Gastroesophageal sphincter (tissue), 4 donors: ENCODE measurements around the gene ANKRD18A. TPM values are rescaled to one million over a fixed set of nuclear protein-coding genes. Genes with fewer than 3 reads are reported as not detected.

ENCODE experiments used
- ATAC-seq: fragments of 150-250 bp; one replicate; pipeline ENCODE4 v1.9.1; 2016; ENCODE audit warnings: mild to moderate bottlenecking, moderate library complexity
- H3K27ac ChIP-seq, 4 donors: fragments of 200-600 bp; sonication (generic) in 3 of 4; 1 replicate in 3 of 4; 2 replicates in 1 of 4; pipeline ENCODE4 v1.5.1; 2016 to 2019
- H3K27me3 ChIP-seq: fragments of 200-600 bp; sonication (generic); one replicate; pipeline ENCODE4 v1.5.1; 2019
- H3K36me3 ChIP-seq, 2 donors: fragments of 200-600 bp; sonication (generic); one replicate each; pipeline ENCODE4 v1.5.1; 2019; ENCODE audit warnings: control low read depth in 1 of 2
- H3K4me1 ChIP-seq, 3 donors: fragments of 200-600 bp; sonication (generic); 1 replicate in 2 of 3; 2 replicates in 1 of 3; pipeline ENCODE4 v1.5.1; 2016 to 2019; ENCODE audit warnings: control low read depth in 2 of 3
- H3K4me3 ChIP-seq, 2 donors: fragments of 200-600 bp; sonication (generic); one replicate each; pipeline ENCODE4 v1.5.1; 2019; ENCODE audit warnings: mild to moderate bottlenecking in 1 of 2, moderate library complexity in 1 of 2
- H3K9me3 ChIP-seq, 3 donors: fragments of 200-600 bp; sonication (generic); one replicate each; pipeline ENCODE4 v1.5.1; 2017 to 2019; ENCODE audit warnings: control low read depth in 2 of 3
- CTCF ChIP-seq, 4 experiments: fragments of 200-600 bp in 2 of 4; fragments of 450-650 bp in 2 of 4; sonication (generic) in 1 of 4; IDR thresholded peaks; one replicate each; pipeline ENCODE4 v1.5.1; 2017 to 2019; ENCODE audit warnings: antibody characterized with exemption in 4 of 4, mild to moderate bottlenecking in 2 of 4, moderate library complexity in 2 of 4
- EP300 ChIP-seq: sonication (generic); formaldehyde crosslinking; IDR thresholded peaks from one replicate; pipeline ENCODE4 v1.6.1; 2017; ENCODE audit warnings: antibody characterized with exemption, mild to moderate bottlenecking
- POLR2A ChIP-seq, 2 donors: fragments of 450-650 bp; IDR thresholded peaks; one replicate each; pipeline ENCODE4 v1.6.1; 2017; ENCODE audit warnings: antibody characterized with exemption in 2 of 2, mild to moderate bottlenecking in 2 of 2, moderate library complexity in 1 of 2
- POLR2AphosphoS5 ChIP-seq: sonication (generic); formaldehyde crosslinking; IDR thresholded peaks from one replicate; pipeline ENCODE4 v1.6.1; 2017; ENCODE audit warnings: antibody characterized with exemption
- WGBS, 2 donors: methylation state at CpG; one replicate each; pipeline ENCODE4 v1.1.5; 2018; ENCODE audit warnings: low coverage in 1 of 2; 5-methylcytosine and 5-hydroxymethylcytosine counted together
- total RNA-seq, 4 donors: library from RNA; depleted of rRNA; stranded (reverse); fragments of >200 nt; gene quantifications; one replicate each; pipeline ENCODE4 v1.1.0, GENCODE V29; 2016

Gene ANKRD18A
- total RNA-seq, 4 donors from 2014 or later: 0.16 to 0.19 TPM; not detected in 2

- Histone ChIP-seq H3K27me3 (peaks cover 28% of the 10 kb centered on the region), H3K4me1 (no peaks in the 10 kb centered on the region), H3K27ac (no peak overlapping the region), H3K4me3 (no peak overlapping the region), H3K9me3 (peaks cover 0 to 19% (median 0%) of the 10 kb centered on the region in 3 donors), H3K36me3 (no peaks in the 10 kb centered on the region)
- ATAC-seq: no peak
- 77 to 91% methylated on average over 4 of the region's 4 CpGs for WGBS, 2 donors
- TF ChIP-seq POLR2A (IDR thresholded peaks at IDR 0.05) (no peak), POLR2AphosphoS5 (no peak), EP300 (no peak), CTCF (IDR thresholded peaks at IDR 0.05) (no peak)
These were observed 9.1 kb upstream of the ANKRD18A start for GRCh38 chr9:38629511-38629910.

GRCh38 chr9:38626006-38626405 is 5.6 kb upstream of the ANKRD18A start:
- no peak for ATAC-seq
- TF ChIP-seq EP300: no peak
- TF ChIP-seq CTCF (IDR thresholded peaks at IDR 0.05): no peak
- no peak for TF ChIP-seq POLR2A (IDR thresholded peaks at IDR 0.05)
- no peak for TF ChIP-seq POLR2AphosphoS5
- Histone ChIP-seq H3K36me3 (no peaks in the 10 kb centered on the region), H3K4me1 (peaks cover 0 to 18% (median 14%) of the 10 kb centered on the region in 3 donors), H3K27ac (no peak overlapping the region), H3K4me3 (no peak overlapping the region), H3K27me3 (peaks cover 52% of the 10 kb centered on the region), H3K9me3 (peaks cover 0 to 28% (median 0%) of the 10 kb centered on the region in 3 donors)
- WGBS, 2 donors: 71 to 74% methylated on average over 1 to 2 of the region's 2 CpGs

- Histone ChIP-seq H3K4me1 (peaks cover 0 to 33% (median 21%) of the 10 kb centered on the region in 3 donors), H3K36me3 (no peaks in the 10 kb centered on the region), H3K27ac (no peak overlapping the region), H3K9me3 (peaks cover 0 to 28% (median 0%) of the 10 kb centered on the region in 3 donors), H3K4me3 (no peak overlapping the region), H3K27me3 (peaks cover 81% of the 10 kb centered on the region)
- no peak for TF ChIP-seq CTCF (IDR thresholded peaks at IDR 0.05)
- no peak for TF ChIP-seq POLR2A (IDR thresholded peaks at IDR 0.05)
- TF ChIP-seq EP300: no peak
- TF ChIP-seq POLR2AphosphoS5: no peak
- ATAC-seq: no peak
- WGBS, 2 donors: 68 to 80% methylated on average over 2 of the region's 2 CpGs
These were observed 2.6 kb upstream of the ANKRD18A start for GRCh38 chr9:38622951-38623350.

GRCh38 chr9:38622288-38622674 is 1.9 kb upstream of the ANKRD18A start:
- peaks cover 82% of the 10 kb centered on the region for H3K27me3 ChIP-seq
- peaks cover 0 to 33% (median 21%) of the 10 kb centered on the region in 3 donors for H3K4me1 ChIP-seq
- peak overlapping the region in 1 of 2 donors; percentile 55 for H3K4me3 ChIP-seq
- peak; percentile 9 for ATAC-seq
- TF ChIP-seq POLR2AphosphoS5 (no peak), EP300 (no peak), CTCF (IDR thresholded peaks at IDR 0.05) (no peak), POLR2A (IDR thresholded peaks at IDR 0.05) (no peak)
- no peaks in the 10 kb centered on the region for H3K36me3 ChIP-seq
- no peak overlapping the region for H3K27ac ChIP-seq
- H3K9me3 ChIP-seq: peaks cover 0 to 28% (median 0%) of the 10 kb centered on the region in 3 donors
- 5 to 37% methylated on average over 10 to 15 of the region's 30 CpGs for WGBS, 2 donors

GRCh38 chr9:38621434-38622287 is 1.3 kb upstream of the ANKRD18A start:
- TF ChIP-seq CTCF (IDR thresholded peaks at IDR 0.05) (no peak), POLR2A (IDR thresholded peaks at IDR 0.05) (no peak), POLR2AphosphoS5 (no peak), EP300 (no peak)
- H3K36me3 ChIP-seq: no peaks in the 10 kb centered on the region
- H3K4me1 ChIP-seq: peaks cover 0 to 33% (median 21%) of the 10 kb centered on the region in 3 donors
- ATAC-seq: peak; percentile 32
- peaks cover 0 to 28% (median 0%) of the 10 kb centered on the region in 3 donors for H3K9me3 ChIP-seq
- WGBS, 2 donors: 0% methylated on average over 2 to 10 of the region's 67 CpGs
- H3K27ac ChIP-seq: peak overlapping the region in 2 of 4 donors; percentile 34 to 59
- peaks cover 80% of the 10 kb centered on the region for H3K27me3 ChIP-seq
- H3K4me3 ChIP-seq: peak overlapping the region in 1 of 2 donors; percentile 55
